Fibroblast of lung (primary cell): Measurements from ENCODE around the gene PTPRQ. TPM values are rescaled to one million over a fixed set of nuclear protein-coding genes. Genes with fewer than 3 reads are reported as not detected.

Source experiments
- DNase-seq, 2 donors: peaks; one replicate each; pipeline versions ENCODE4 v3.0.0 to v3.0.0-alpha.2; 2010; ENCODE audit warnings: low read depth in 2 of 2
- H2AFZ ChIP-seq: 2 replicates; pipeline ENCODE4 v1.5.1; 2012; ENCODE audit warnings: low read length, control low read depth, inconsistent platforms
- H3K27ac ChIP-seq: 2 replicates; pipeline ENCODE4 v1.5.1; 2011; ENCODE audit warnings: low read length, control low read depth; ENCODE audit not compliant: insufficient read depth
- H3K27me3 ChIP-seq: 2 replicates; pipeline ENCODE4 v1.5.1; 2011; ENCODE audit warnings: mild to moderate bottlenecking, low read length; ENCODE audit not compliant: control insufficient read depth, insufficient read depth
- H3K36me3 ChIP-seq: 2 replicates; pipeline ENCODE4 v1.5.1; 2011; ENCODE audit warnings: low read length; ENCODE audit not compliant: control insufficient read depth, insufficient read depth
- H3K4me1 ChIP-seq: 2 replicates; pipeline ENCODE4 v1.5.1; 2011; ENCODE audit warnings: low read length; ENCODE audit not compliant: control insufficient read depth, insufficient read depth; ENCODE audit errors: extremely low read depth
- H3K4me2 ChIP-seq: 2 replicates; pipeline ENCODE4 v1.5.1; 2011; ENCODE audit warnings: low read length, control low read depth; ENCODE audit not compliant: insufficient read depth; ENCODE audit errors: extremely low read depth
- H3K4me3 ChIP-seq, 4 experiments: fragments of 200-600 bp in 1 of 4; sonication (generic) in 1 of 4; replicated peaks in 1 of 4; 2 replicates each; pipeline ENCODE4 v1.5.1; 2011 to 2016; ENCODE audit warnings: low read length in 4 of 4, low read depth in 3 of 4, mild to moderate bottlenecking in 3 of 4, control low read depth in 2 of 4, inconsistent platforms in 1 of 4, mixed read lengths in 1 of 4; ENCODE audit not compliant: insufficient read depth in 1 of 4; ENCODE audit errors: control extremely low read depth in 1 of 4
- H3K79me2 ChIP-seq: 2 replicates; pipeline ENCODE4 v1.5.1; 2012; ENCODE audit warnings: mild to moderate bottlenecking, low read length, inconsistent platforms; ENCODE audit not compliant: control insufficient read depth, insufficient read depth
- H3K9ac ChIP-seq: 2 replicates; pipeline ENCODE4 v1.5.1; 2011; ENCODE audit warnings: mild to moderate bottlenecking, low read length, control low read depth; ENCODE audit not compliant: insufficient read depth
- H3K9me3 ChIP-seq: 2 replicates; pipeline ENCODE4 v1.5.1; 2012; ENCODE audit warnings: low read depth, low read length; ENCODE audit not compliant: control insufficient read depth, insufficient read depth
- H4K20me1 ChIP-seq: 2 replicates; pipeline ENCODE4 v1.5.1; 2011; ENCODE audit warnings: low read length; ENCODE audit not compliant: control insufficient read depth, insufficient read depth; ENCODE audit errors: extremely low read depth
- CTCF ChIP-seq, 2 donors: IDR thresholded peaks in 1 of 2; conservative IDR thresholded peaks in 1 of 2; 1 replicate in 1 of 2; 2 replicates in 1 of 2; pipeline ENCODE4 v1.5.1; 2011 to 2012; ENCODE audit warnings: low read length in 2 of 2, control low read depth in 1 of 2, inconsistent platforms in 1 of 2, low read depth in 1 of 2, mild to moderate bottlenecking in 1 of 2
- EZH2 ChIP-seq: IDR thresholded peaks from 2 replicates; pipeline ENCODE4 v1.5.1; 2012; ENCODE audit warnings: low read length, control low read depth, mild to moderate bottlenecking; ENCODE audit errors: missing control alignments
- polyA plus RNA-seq, 2 donors: library from polyadenylated mRNA; depleted of rRNA in 1 of 2; stranded (reverse) in 1 of 2; unstranded in 1 of 2; fragments of >200 nt; gene quantifications; 2 replicates each; pipeline ENCODE4 v1.2.1, GENCODE V29; 2011 to 2012; ENCODE audit warnings: missing spikeins in 1 of 2
- total RNA-seq: library from RNA; depleted of rRNA; stranded (reverse); fragments of >200 nt; gene quantifications from 2 replicates; pipeline ENCODE4 v1.2.1, GENCODE V29; 2014

PTPRQ gene
- total and polyA plus RNA-seq, 2 donors (not counting 1 experiment from before 2014, with no cell fraction given), result 1.3 to 7.7 TPM

GRCh38 chr12:80504389-80505163 lies 60.5 kb downstream of the PTPRQ start:
- Histone ChIP-seq H3K4me2 (no peak overlapping the region), H4K20me1 (no peaks in the 10 kb centered on the region), H3K4me1 (peaks cover 3% of the 10 kb centered on the region), H3K27ac (no peak overlapping the region), H2AFZ (no peak overlapping the region), H3K79me2 (no peaks in the 10 kb centered on the region), H3K9me3 (no peaks in the 10 kb centered on the region), H3K27me3 (no peaks in the 10 kb centered on the region), H3K36me3 (no peaks in the 10 kb centered on the region), H3K9ac (no peak overlapping the region), H3K4me3 (no peak overlapping the region)
- no peak for TF ChIP-seq CTCF (conservative IDR thresholded peaks at IDR 0.05 in 1 of 2, IDR thresholded peaks at IDR 0.05 in 1 of 2; ENCODE audit: low read depth in 1 of 2, low read length in 2 of 2)
- no peak for TF ChIP-seq EZH2
- DNase-seq, result no peak

- peaks cover 3% of the 10 kb centered on the region for H3K4me1 ChIP-seq
- no peaks in the 10 kb centered on the region for H3K9me3 ChIP-seq
- TF ChIP-seq CTCF (conservative IDR thresholded peaks at IDR 0.05 in 1 of 2, IDR thresholded peaks at IDR 0.05 in 1 of 2; ENCODE audit: low read depth in 1 of 2, low read length in 2 of 2) (no peak), EZH2 (no peak)
- DNase-seq, result peak; percentile 51 to 75
- no peaks in the 10 kb centered on the region for H3K79me2 ChIP-seq
- no peak overlapping the region for H3K9ac ChIP-seq
- peak overlapping the region; percentile 0 for H3K4me2 ChIP-seq
- no peaks in the 10 kb centered on the region for H3K36me3 ChIP-seq
- H3K4me3 ChIP-seq, result no peak overlapping the region
- H3K27ac ChIP-seq, result peak overlapping the region; percentile 39
- no peaks in the 10 kb centered on the region for H3K27me3 ChIP-seq
- H2AFZ ChIP-seq, result no peak overlapping the region
- no peaks in the 10 kb centered on the region for H4K20me1 ChIP-seq
Measured at GRCh38 chr12:80509781-80510556, 65.9 kb downstream of the PTPRQ start.

GRCh38 chr12:80512781-80513180 lies 68.7 kb downstream of the PTPRQ start:
- Histone ChIP-seq H3K36me3 (no peaks in the 10 kb centered on the region), H3K4me2 (no peak overlapping the region), H3K9me3 (no peaks in the 10 kb centered on the region), H3K27ac (no peak overlapping the region), H3K27me3 (no peaks in the 10 kb centered on the region), H3K79me2 (no peaks in the 10 kb centered on the region), H3K9ac (no peak overlapping the region), H2AFZ (no peak overlapping the region), H4K20me1 (no peaks in the 10 kb centered on the region), H3K4me3 (no peak overlapping the region), H3K4me1 (peaks cover 3% of the 10 kb centered on the region)
- TF ChIP-seq EZH2, result no peak
- TF ChIP-seq CTCF (conservative IDR thresholded peaks at IDR 0.05 in 1 of 2, IDR thresholded peaks at IDR 0.05 in 1 of 2; ENCODE audit: low read depth in 1 of 2, low read length in 2 of 2), result no peak
- DNase-seq, result no peak
